ENCODE results near the gene CTRL.

DNA sequence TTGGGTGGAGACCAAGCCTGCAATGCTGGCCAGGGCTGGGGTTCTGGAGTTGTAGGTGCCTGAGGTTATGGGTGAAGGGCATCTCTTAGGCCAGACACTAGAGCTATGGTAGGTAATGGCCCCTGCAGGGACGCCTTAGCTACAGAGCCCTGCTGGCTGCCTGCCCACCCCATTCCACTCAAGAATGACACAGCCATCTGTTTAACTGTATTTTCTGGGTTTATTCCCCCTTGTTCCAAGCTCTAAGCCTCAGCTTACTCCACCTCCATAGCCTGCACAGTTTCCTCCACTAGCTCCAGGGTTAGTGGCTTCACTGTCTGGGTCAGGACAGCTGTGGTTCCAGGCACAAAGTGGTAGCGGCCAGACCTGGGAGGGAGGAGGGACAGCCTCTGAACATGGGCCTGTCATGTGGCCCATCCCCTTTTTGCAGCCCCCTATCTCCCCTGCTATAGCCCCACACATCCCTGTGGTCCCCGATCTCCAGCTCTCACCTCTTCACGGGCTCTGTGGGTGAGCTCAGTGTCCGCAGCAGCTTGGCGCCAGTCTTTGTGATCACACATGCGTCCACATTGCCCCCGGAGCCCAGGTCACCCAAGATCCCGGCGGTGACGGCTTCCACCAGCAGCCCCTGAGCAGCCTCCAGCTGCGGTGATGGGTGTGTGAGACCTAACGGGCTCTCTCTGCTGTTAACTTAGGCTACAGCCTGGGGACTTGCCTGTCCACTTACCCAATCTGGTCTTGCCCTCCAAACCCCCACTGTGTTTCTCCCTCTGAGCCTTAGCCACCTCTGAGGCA, 2.8 kb upstream of the CTRL start:
- TF ChIP-seq POLR2A (IDR thresholded peaks at IDR 0.05) (no peak), EP300 (IDR thresholded peaks at IDR 0.05) (no peak)
- TF ChIP-seq, protein P1, sequence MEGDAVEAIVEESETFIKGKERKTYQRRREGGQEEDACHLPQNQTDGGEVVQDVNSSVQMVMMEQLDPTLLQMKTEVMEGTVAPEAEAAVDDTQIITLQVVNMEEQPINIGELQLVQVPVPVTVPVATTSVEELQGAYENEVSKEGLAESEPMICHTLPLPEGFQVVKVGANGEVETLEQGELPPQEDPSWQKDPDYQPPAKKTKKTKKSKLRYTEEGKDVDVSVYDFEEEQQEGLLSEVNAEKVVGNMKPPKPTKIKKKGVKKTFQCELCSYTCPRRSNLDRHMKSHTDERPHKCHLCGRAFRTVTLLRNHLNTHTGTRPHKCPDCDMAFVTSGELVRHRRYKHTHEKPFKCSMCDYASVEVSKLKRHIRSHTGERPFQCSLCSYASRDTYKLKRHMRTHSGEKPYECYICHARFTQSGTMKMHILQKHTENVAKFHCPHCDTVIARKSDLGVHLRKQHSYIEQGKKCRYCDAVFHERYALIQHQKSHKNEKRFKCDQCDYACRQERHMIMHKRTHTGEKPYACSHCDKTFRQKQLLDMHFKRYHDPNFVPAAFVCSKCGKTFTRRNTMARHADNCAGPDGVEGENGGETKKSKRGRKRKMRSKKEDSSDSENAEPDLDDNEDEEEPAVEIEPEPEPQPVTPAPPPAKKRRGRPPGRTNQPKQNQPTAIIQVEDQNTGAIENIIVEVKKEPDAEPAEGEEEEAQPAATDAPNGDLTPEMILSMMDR (IDR thresholded peaks at IDR 0.05): no peak
